IPS-18a (cell line): Measurements from ENCODE around the gene PTPN22.

Source experiments
- H3K27ac ChIP-seq: one replicate; pipeline ENCODE4 v1.5.1; 2013; ENCODE audit warnings: low read length
- H3K27me3 ChIP-seq: one replicate; pipeline ENCODE4 v1.6.1; 2013; ENCODE audit warnings: mild to moderate bottlenecking, low read length; ENCODE audit not compliant: control insufficient read depth, insufficient read depth
- H3K36me3 ChIP-seq: one replicate; pipeline ENCODE4 v1.6.1; 2013; ENCODE audit warnings: low read depth, low read length; ENCODE audit not compliant: control insufficient read depth
- H3K4me1 ChIP-seq: one replicate; pipeline ENCODE4 v1.6.1; 2013; ENCODE audit warnings: low read depth, low read length; ENCODE audit not compliant: control insufficient read depth
- H3K4me3 ChIP-seq: one replicate; pipeline ENCODE4 v1.5.1; 2013; ENCODE audit warnings: low read length
- H3K9ac ChIP-seq: one replicate; pipeline ENCODE4 v1.6.1; 2013; ENCODE audit warnings: mild to moderate bottlenecking, low read length, moderate library complexity
- H3K9me3 ChIP-seq: one replicate; pipeline ENCODE4 v1.6.1; 2013; ENCODE audit warnings: low read depth, low read length; ENCODE audit not compliant: control insufficient read depth

The PTPN22 gene

GRCh38 chr1:113871597-113872113 is at the start of gene PTPN22:
Gene PTPN22, minus strand, starts transcription at chr1:113871712.
- no peaks in the 10 kb centered on the region for H3K36me3 ChIP-seq
- H3K27ac ChIP-seq: no peak within 1 kb of the TSS
- H3K27me3 ChIP-seq: no peaks in the 10 kb centered on the region
- no peaks in the 10 kb centered on the region for H3K4me1 ChIP-seq
- H3K4me3 ChIP-seq: no peak within 1 kb of the TSS
- H3K9me3 ChIP-seq: no peaks in the 10 kb centered on the region
- no peak within 1 kb of the TSS for H3K9ac ChIP-seq

- H3K9ac ChIP-seq: no peak overlapping the region
- no peaks in the 10 kb centered on the region for H3K27me3 ChIP-seq
- H3K4me1 ChIP-seq: no peaks in the 10 kb centered on the region
- H3K9me3 ChIP-seq: no peaks in the 10 kb centered on the region
- no peak overlapping the region for H3K4me3 ChIP-seq
- H3K36me3 ChIP-seq: no peaks in the 10 kb centered on the region
- H3K27ac ChIP-seq: no peak overlapping the region
Measured at GRCh38 chr1:113918243-113918642, 46.7 kb upstream of the PTPN22 start.

- no peaks in the 10 kb centered on the region for H3K4me1 ChIP-seq
- no peaks in the 10 kb centered on the region for H3K9me3 ChIP-seq
- H3K9ac ChIP-seq: no peak overlapping the region
- no peaks in the 10 kb centered on the region for H3K27me3 ChIP-seq
- H3K4me3 ChIP-seq: no peak overlapping the region
- H3K36me3 ChIP-seq: peaks cover 2% of the 10 kb centered on the region
- no peak overlapping the region for H3K27ac ChIP-seq
Measured at GRCh38 chr1:113917400-113918082, 46.0 kb upstream of the PTPN22 start.

- no peak overlapping the region for H3K4me3 ChIP-seq
- peaks cover 4% of the 10 kb centered on the region for H3K36me3 ChIP-seq
- no peak overlapping the region for H3K9ac ChIP-seq
- H3K4me1 ChIP-seq: no peaks in the 10 kb centered on the region
- no peaks in the 10 kb centered on the region for H3K9me3 ChIP-seq
- H3K27ac ChIP-seq: no peak overlapping the region
- no peaks in the 10 kb centered on the region for H3K27me3 ChIP-seq
Measured at GRCh38 chr1:113916974-113917373, 45.5 kb upstream of the PTPN22 start.

GRCh38 chr1:113913887-113914664 is 42.6 kb upstream of the PTPN22 start:
- Histone ChIP-seq H3K27me3 (no peaks in the 10 kb centered on the region), H3K4me1 (no peaks in the 10 kb centered on the region), H3K27ac (no peak overlapping the region), H3K9me3 (no peaks in the 10 kb centered on the region), H3K9ac (no peak overlapping the region), H3K36me3 (peaks cover 18% of the 10 kb centered on the region), H3K4me3 (no peak overlapping the region)

GRCh38 chr1:113913312-113913668 is 41.8 kb upstream of the PTPN22 start:
- Histone ChIP-seq H3K27ac (no peak overlapping the region), H3K36me3 (peaks cover 23% of the 10 kb centered on the region), H3K27me3 (no peaks in the 10 kb centered on the region), H3K4me1 (no peaks in the 10 kb centered on the region), H3K4me3 (no peak overlapping the region), H3K9me3 (no peaks in the 10 kb centered on the region), H3K9ac (no peak overlapping the region)

- Histone ChIP-seq H3K27me3 (no peaks in the 10 kb centered on the region), H3K4me3 (no peak overlapping the region), H3K4me1 (no peaks in the 10 kb centered on the region), H3K36me3 (peaks cover 29% of the 10 kb centered on the region), H3K27ac (no peak overlapping the region), H3K9me3 (no peaks in the 10 kb centered on the region), H3K9ac (no peak overlapping the region)
Measured at GRCh38 chr1:113912594-113913311, 41.2 kb upstream of the PTPN22 start.

- peaks cover 18% of the 10 kb centered on the region for H3K36me3 ChIP-seq
- peak overlapping the region; percentile 91 for H3K4me3 ChIP-seq
Measured at GRCh38 chr1:113905435-113905861, 33.9 kb upstream of the PTPN22 start.

GRCh38 chr1:113904674-113905434 is 33.3 kb upstream of the PTPN22 start, which contains the start of the genes AP4B1 and DCLRE1B:
Gene AP4B1, minus strand, starts transcription at chr1:113904799. Its CDS starts 82 bp downstream, at chr1:113904717.
Gene DCLRE1B, plus strand, starts transcription at chr1:113905326. Its CDS starts 261 bp downstream, at chr1:113905587.
- Histone ChIP-seq H3K36me3 (peaks cover 17% of the 10 kb centered on the region), H3K4me1 (no peaks in the 10 kb centered on the region), H3K4me3 (peak within 1 kb of the TSS; percentile 91)

More at GRCh38 chr1:113905435-113905861, 33.9 kb upstream of the PTPN22 start:
- Histone ChIP-seq H3K27me3 (no peaks in the 10 kb centered on the region), H3K9me3 (no peaks in the 10 kb centered on the region), H3K4me1 (no peaks in the 10 kb centered on the region), H3K27ac (peak overlapping the region; percentile 51), H3K9ac (peak overlapping the region; percentile 84)

GRCh38 chr1:113904293-113904673 is 32.8 kb upstream of the PTPN22 start:
- Histone ChIP-seq H3K9me3 (no peaks in the 10 kb centered on the region), H3K4me1 (no peaks in the 10 kb centered on the region), H3K27me3 (no peaks in the 10 kb centered on the region), H3K27ac (no peak overlapping the region), H3K9ac (peak overlapping the region; percentile 53), H3K4me3 (peak overlapping the region; percentile 91), H3K36me3 (peaks cover 21% of the 10 kb centered on the region)

More at GRCh38 chr1:113904674-113905434, 33.3 kb upstream of the PTPN22 start, which contains the start of the genes AP4B1 and DCLRE1B:
- H3K27me3 ChIP-seq: no peaks in the 10 kb centered on the region
- no peaks in the 10 kb centered on the region for H3K9me3 ChIP-seq
- H3K9ac ChIP-seq: peak within 1 kb of the TSS; percentile 84
- peak within 1 kb of the TSS; percentile 51 for H3K27ac ChIP-seq
